ENCODE measurements around the gene HS2ST1. TPM values are rescaled to one million over a fixed set of nuclear protein-coding genes. Genes with fewer than 3 reads are reported as not detected.

Gene HS2ST1
- total and polyA plus RNA-seq, 9 donors: 11.5 to 31.6 (median 21.8) TPM

DNA sequence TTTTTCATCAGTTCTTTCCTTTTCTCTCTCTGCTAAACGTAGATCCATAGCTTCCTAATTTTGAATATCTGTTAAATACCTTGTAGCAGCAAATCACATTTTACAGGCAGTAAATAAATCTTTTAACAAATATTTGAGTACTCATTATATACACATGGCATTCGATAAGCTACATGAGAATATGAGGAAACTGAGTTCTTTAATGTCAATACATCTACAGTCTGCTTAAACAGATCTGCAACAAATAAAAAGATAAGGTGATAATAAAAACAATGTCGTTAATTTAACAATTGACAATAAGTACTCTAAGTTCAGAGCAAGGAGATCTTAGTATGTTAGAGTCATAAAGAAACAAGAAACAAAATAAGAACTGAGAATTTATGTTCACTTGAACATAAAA lies 43.4 kb upstream of the HS2ST1 start:
- H3K27ac ChIP-seq: no peak overlapping the region
- no peaks in the 10 kb centered on the region for H3K36me3 ChIP-seq
- H3K27me3 ChIP-seq: no peaks in the 10 kb centered on the region
- H3K9me3 ChIP-seq: no peaks in the 10 kb centered on the region
- no peak for TF ChIP-seq EP300 (IDR thresholded peaks at IDR 0.05)
- TF ChIP-seq POLR2A (IDR thresholded peaks at IDR 0.05): no peak
- TF ChIP-seq, protein P1, sequence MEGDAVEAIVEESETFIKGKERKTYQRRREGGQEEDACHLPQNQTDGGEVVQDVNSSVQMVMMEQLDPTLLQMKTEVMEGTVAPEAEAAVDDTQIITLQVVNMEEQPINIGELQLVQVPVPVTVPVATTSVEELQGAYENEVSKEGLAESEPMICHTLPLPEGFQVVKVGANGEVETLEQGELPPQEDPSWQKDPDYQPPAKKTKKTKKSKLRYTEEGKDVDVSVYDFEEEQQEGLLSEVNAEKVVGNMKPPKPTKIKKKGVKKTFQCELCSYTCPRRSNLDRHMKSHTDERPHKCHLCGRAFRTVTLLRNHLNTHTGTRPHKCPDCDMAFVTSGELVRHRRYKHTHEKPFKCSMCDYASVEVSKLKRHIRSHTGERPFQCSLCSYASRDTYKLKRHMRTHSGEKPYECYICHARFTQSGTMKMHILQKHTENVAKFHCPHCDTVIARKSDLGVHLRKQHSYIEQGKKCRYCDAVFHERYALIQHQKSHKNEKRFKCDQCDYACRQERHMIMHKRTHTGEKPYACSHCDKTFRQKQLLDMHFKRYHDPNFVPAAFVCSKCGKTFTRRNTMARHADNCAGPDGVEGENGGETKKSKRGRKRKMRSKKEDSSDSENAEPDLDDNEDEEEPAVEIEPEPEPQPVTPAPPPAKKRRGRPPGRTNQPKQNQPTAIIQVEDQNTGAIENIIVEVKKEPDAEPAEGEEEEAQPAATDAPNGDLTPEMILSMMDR (IDR thresholded peaks at IDR 0.05): no peak
- no peaks in the 10 kb centered on the region for H3K4me1 ChIP-seq (ENCODE audit: insufficient read depth)
- H3K4me3 ChIP-seq: no peak overlapping the region
- 89 to 91% (median 90%) methylated on average over 3 of the region's 3 CpGs for WGBS, 3 donors
- intact Hi-C loops (cut with DNase I): no loop called here
- no peak for DNase-seq

DNA sequence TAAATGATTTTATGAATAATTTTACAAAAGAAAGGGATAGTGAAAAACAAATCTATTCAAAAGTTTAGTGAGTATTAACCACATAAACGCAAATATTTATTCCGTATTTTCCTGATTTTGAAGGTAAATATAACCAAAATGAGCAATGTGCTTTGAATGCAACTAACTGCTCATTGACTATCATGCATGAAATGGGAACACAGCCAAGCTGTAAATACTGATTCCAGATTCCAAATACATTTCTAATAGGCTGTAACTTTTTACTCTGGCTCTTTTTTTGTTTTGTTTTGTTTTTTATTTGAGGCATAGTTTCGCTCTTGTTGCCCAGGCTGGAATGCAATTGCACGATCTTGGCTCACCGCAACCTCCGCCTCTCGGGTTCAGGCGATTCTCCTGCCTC lies 42.3 kb upstream of the HS2ST1 start:
- intact Hi-C loops (cut with DNase I): no loop called here
- no peak overlapping the region for H3K4me3 ChIP-seq
- no peaks in the 10 kb centered on the region for H3K9me3 ChIP-seq
- H3K36me3 ChIP-seq: no peaks in the 10 kb centered on the region
- H3K27me3 ChIP-seq: no peaks in the 10 kb centered on the region
- DNase-seq: no peak
- no peak for TF ChIP-seq POLR2A (IDR thresholded peaks at IDR 0.05)
- TF ChIP-seq, protein P1 (IDR thresholded peaks at IDR 0.05): no peak
- WGBS, 3 donors: 90 to 93% (median 91%) methylated on average over 8 of the region's 8 CpGs
- H3K4me1 ChIP-seq (ENCODE audit: insufficient read depth): no peaks in the 10 kb centered on the region
- no peak overlapping the region for H3K27ac ChIP-seq

DNA sequence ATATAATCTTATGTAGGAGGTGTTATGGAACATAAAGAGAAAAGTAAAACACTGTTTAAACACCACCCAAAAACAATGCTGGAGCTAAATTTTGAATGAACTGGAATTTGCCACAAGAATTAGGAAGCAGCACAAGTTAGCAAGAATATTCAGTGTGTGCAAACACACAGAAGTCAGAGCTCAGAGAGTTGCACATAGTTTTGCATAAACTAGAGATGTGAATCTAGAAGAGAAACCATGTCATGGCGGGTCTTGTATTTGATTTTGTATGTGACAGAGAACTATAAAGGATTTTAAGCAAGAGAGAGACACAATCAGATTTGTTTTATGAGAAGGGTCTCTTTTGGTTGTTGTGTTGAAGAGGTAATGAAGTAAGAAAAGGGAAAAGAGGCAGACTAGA lies 38.7 kb upstream of the HS2ST1 start:
- Histone ChIP-seq H3K27ac (no peak overlapping the region), H3K36me3 (no peaks in the 10 kb centered on the region), H3K4me3 (no peak overlapping the region), H3K27me3 (no peaks in the 10 kb centered on the region), H3K4me1 (ENCODE audit: insufficient read depth) (no peaks in the 10 kb centered on the region), H3K9me3 (no peaks in the 10 kb centered on the region)
- intact Hi-C loops (cut with DNase I): no loop called here
- TF ChIP-seq POLR2A (IDR thresholded peaks at IDR 0.05) (no peak), EP300 (IDR thresholded peaks at IDR 0.05) (no peak)
- TF ChIP-seq, protein P1 (IDR thresholded peaks at IDR 0.05): no peak
- DNase-seq: no peak
- WGBS, 3 donors: 93 to 98% (median 98%) methylated on average over 1 of the region's 1 CpG

DNA sequence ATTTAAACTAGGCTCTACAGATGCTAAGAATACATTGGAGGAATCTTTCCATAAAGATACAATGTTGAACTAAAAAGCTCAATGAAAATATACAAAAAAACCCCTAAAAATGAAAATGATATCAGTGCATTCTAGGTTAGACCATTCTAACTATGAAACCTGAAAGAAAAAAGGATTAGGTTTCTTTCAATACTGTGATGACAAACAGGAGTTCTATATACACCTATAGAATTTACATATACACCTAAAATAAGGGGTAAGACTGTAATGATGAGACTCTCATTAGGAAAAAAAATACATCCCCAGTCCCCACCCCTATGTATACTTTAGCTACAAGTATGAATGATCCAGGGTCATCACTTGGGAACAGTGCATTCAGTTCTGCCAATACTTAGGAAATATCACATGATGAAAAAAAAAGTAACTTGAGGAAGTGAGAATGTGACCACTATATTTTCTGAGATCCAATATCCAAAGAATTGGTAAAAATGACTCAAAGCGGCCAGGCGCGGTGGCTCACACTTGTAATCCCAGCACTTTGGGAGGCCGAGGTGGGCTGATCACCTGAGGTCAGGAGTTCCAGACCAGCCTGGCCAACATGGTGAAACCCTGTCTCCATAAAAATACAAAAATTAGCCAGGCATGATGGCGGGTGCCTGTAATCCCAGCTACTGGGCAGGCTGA lies 26.8 kb upstream of the HS2ST1 start:
- WGBS, 3 donors: 98 to 100% (median 99%) methylated on average over 5 of the region's 5 CpGs
- H3K27ac ChIP-seq: no peak overlapping the region
- H3K9me3 ChIP-seq: peaks cover 0 to 3% of the 10 kb centered on the region in 2 donors
- intact Hi-C loops (cut with DNase I): no loop called here
- H3K4me1 ChIP-seq (ENCODE audit: insufficient read depth): peaks cover 2% of the 10 kb centered on the region
- no peaks in the 10 kb centered on the region for H3K36me3 ChIP-seq
- no peak overlapping the region for H3K4me3 ChIP-seq
- H3K27me3 ChIP-seq: no peaks in the 10 kb centered on the region
- TF ChIP-seq POLR2A (IDR thresholded peaks at IDR 0.05): no peak
- no peak for TF ChIP-seq EP300 (IDR thresholded peaks at IDR 0.05)
- TF ChIP-seq, protein P1 (IDR thresholded peaks at IDR 0.05): no peak
- no peak for DNase-seq

Data from ovary (tissue), 9 donors.